ENCODE results near the gene PCDHA7. TPM values are rescaled to one million over a fixed set of nuclear protein-coding genes. Genes with fewer than 3 reads are reported as not detected.

The PCDHA7 gene
- total RNA-seq, 4 donors from 2014 or later, result 0.17 to 1.0 (median 0.37) TPM

DNA sequence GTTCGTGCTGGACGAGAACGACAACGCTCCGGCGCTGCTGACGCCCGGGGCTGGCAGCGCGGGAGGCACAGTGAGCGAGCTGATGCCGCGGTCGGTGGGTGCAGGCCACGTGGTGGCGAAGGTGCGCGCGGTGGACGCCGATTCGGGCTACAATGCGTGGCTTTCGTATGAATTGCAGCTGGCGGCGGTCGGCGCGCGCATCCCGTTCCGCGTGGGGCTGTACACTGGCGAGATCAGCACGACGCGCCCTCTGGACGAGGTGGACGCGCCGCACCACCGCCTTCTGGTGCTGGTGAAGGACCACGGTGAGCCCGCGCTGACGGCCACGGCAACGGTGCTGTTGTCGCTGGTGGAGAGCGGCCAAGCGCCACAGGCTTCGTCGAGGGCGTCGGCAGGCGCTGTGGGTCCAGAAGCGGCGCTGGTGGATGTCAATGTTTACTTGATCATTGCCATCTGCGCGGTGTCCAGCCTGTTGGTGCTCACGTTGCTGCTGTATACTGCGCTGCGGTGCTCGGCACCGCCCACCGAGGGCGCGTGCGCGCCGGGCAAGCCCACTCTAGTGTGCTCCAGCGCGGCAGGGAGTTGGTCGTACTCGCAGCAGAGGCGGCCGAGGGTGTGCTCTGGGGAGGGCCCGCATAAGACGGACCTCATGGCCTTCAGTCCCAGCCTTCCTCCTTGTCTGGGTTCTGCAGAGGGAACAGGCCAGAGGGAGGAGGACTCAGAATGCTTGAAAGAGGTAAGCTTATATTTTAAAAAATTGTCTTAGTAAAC is 50.0 kb downstream of the PCDHA7 start:
- peak overlapping the region in 2 of 4 donors; percentile 3 to 17 for H3K4me3 ChIP-seq
- H3K27me3 ChIP-seq, result peaks cover 0 to 33% (median 0%) of the 10 kb centered on the region in 4 donors
- DNase-seq (ENCODE audit: extremely low spot score), result no peak
- H3K27ac ChIP-seq (replicated peaks in 1 of 4), result no peak overlapping the region
- H3K4me1 ChIP-seq, result peaks cover 0 to 14% (median 8%) of the 10 kb centered on the region in 4 donors
- intact Hi-C loops (cut with DNase I), result loop anchor here (5.0 kb wide), 1 partner anchor 43 kb away; the partner anchor contains the start of gene PCDHAC1
- peaks cover 0 to 25% (median 7%) of the 10 kb centered on the region in 4 donors for H3K9me3 ChIP-seq
- no peaks in the 10 kb centered on the region for H3K36me3 ChIP-seq
- WGBS, result 38% methylated on average over 9 of the region's 79 CpGs
- no peak for TF ChIP-seq POLR2AphosphoS5 (IDR thresholded peaks at IDR 0.05)
- no peak for TF ChIP-seq CTCF (IDR thresholded peaks at IDR 0.05)
- no peak for TF ChIP-seq POLR2A (IDR thresholded peaks at IDR 0.05; ENCODE audit: low read depth)
- TF ChIP-seq EP300 (IDR thresholded peaks at IDR 0.05), result no peak

Other genes with a start within 250 kb of the PCDHA7 start
- gene CD14, start 201.1 kb upstream of the PCDHA7 start, total RNA-seq, result 100 to 1,000 TPM in 1 of 4 donors, 10 to 100 TPM in 3; 34.9 to 125 (median 56.1) TPM
- gene TMCO6, start 194.8 kb upstream of the PCDHA7 start, total RNA-seq, result 10 to 100 TPM; 14.0 to 41.4 (median 22.2) TPM
- 10 to 100 TPM; 52.3 to 63.3 (median 57.4) TPM for gene NDUFA2, start 186.6 kb upstream of the PCDHA7 start, total RNA-seq
- gene IK, start 186.4 kb upstream of the PCDHA7 start, total RNA-seq, result 100 to 1,000 TPM in 3 of 4 donors, 10 to 100 TPM in 1; 98.7 to 159 (median 148) TPM
- 10 to 100 TPM; 17.7 to 23.8 (median 20.6) TPM for gene WDR55, start 169.4 kb upstream of the PCDHA7 start, total RNA-seq
- gene DND1, start 160.7 kb upstream of the PCDHA7 start, total RNA-seq, result under 1 TPM in 3 of 4 donors, not detected in 1; 0.46 to 0.83 (median 0.66) TPM
- 10 to 100 TPM; 45.7 to 68.7 (median 59.9) TPM for gene HARS1, start 142.9 kb upstream of the PCDHA7 start, total RNA-seq
- 10 to 100 TPM; 19.1 to 22.2 (median 19.2) TPM for gene HARS2, start 142.8 kb upstream of the PCDHA7 start, total RNA-seq
- gene ZMAT2, start 133.8 kb upstream of the PCDHA7 start, total RNA-seq, result 10 to 100 TPM; 30.8 to 45.1 (median 38.0) TPM
- gene PCDHA1, start 48.1 kb upstream of the PCDHA7 start, total RNA-seq, result not detected
- gene PCDHA2, start 39.4 kb upstream of the PCDHA7 start, total RNA-seq, result under 1 TPM in 3 of 4 donors, not detected in 1; 0.13 to 0.42 (median 0.34) TPM
- gene PCDHA3, start 33.2 kb upstream of the PCDHA7 start, total RNA-seq, result 1 to 10 TPM in 3 of 4 donors, under 1 TPM in 1; 0.17 to 1.9 (median 1.2) TPM
- gene PCDHA4, start 27.2 kb upstream of the PCDHA7 start, total RNA-seq, result 1 to 10 TPM in 1 of 4 donors, under 1 TPM in 3; 0.45 to 1.1 (median 0.66) TPM
- gene PCDHA5, start 12.7 kb upstream of the PCDHA7 start, total RNA-seq, result under 1 TPM; 0.17 to 0.69 (median 0.30) TPM
- under 1 TPM; 0.33 to 0.97 (median 0.76) TPM for gene PCDHA6, start 6.3 kb upstream of the PCDHA7 start, total RNA-seq
- under 1 TPM in 2 of 4 donors, not detected in 2; 0.29 to 0.83 TPM for gene PCDHA8, start 6.9 kb downstream of the PCDHA7 start, total RNA-seq
- gene PCDHA9, start 14.1 kb downstream of the PCDHA7 start, total RNA-seq, result under 1 TPM; under 0.01 to 0.42 (median 0.15) TPM
- 1 to 10 TPM in 2 of 4 donors, under 1 TPM in 2; 0.33 to 1.6 (median 1.0) TPM for gene PCDHA10, start 21.6 kb downstream of the PCDHA7 start, total RNA-seq
- under 1 TPM; 0.17 to 0.69 (median 0.34) TPM for gene PCDHA11, start 34.7 kb downstream of the PCDHA7 start, total RNA-seq
- 1 to 10 TPM in 3 of 4 donors, under 1 TPM in 1; 0.66 to 4.8 (median 2.5) TPM for gene PCDHA12, start 41.0 kb downstream of the PCDHA7 start, total RNA-seq
- 1 to 10 TPM in 1 of 4 donors, under 1 TPM in 3; 0.39 to 2.1 (median 0.76) TPM for gene PCDHA13, start 47.9 kb downstream of the PCDHA7 start, total RNA-seq
- gene PCDHAC1, start 92.0 kb downstream of the PCDHA7 start, total RNA-seq, result 1 to 10 TPM; 1.7 to 5.4 (median 4.4) TPM
- gene PCDHAC2, start 132.2 kb downstream of the PCDHA7 start, total RNA-seq, result 10 to 100 TPM in 3 of 4 donors, 1 to 10 TPM in 1; 8.8 to 26.6 (median 18.0) TPM
- gene PCDHB1, start 217.1 kb downstream of the PCDHA7 start, total RNA-seq, result not detected

All from esophagus muscularis mucosa (tissue), 4 donors.